GM21381 (cell line): ENCODE measurements around the gene REG3G.

Source experiments
- ATAC-seq: cut with Tn5 transposase; IDR thresholded peaks from one replicate; pipeline ENCODE4 v1.9.1; 2021; ENCODE audit warnings: mild to moderate bottlenecking, moderate library complexity; ENCODE audit not compliant: unreplicated experiment

The REG3G gene

DNA sequence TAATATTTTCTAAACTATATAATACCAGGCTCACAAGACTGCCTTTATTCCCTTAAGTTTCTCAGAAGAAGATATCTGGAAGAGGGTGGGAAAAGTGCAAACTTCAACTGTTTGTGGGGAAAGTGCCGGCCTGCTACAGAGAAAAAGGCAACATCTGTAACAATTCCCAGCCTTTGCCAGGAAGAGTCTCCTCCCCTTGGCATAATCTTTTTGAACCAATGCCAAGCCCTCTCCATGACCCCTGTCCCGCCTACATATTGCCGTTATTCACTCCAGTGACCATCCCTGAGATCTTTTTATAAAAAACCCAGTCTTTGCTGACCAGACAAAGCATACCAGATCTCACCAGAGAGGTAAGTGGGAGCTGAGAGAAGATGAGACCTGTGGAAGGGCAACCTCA lies at the start of gene REG3G:
TSS of gene REG3G (plus strand) at position 282 of the 400 bp plus-strand sequence. CDS start 392 bp downstream, outside the sequence.
- no peak for ATAC-seq

GRCh38 chr2:78977661-78978145 lies 47.8 kb upstream of the REG3G start:
- peak; percentile 95 for ATAC-seq

DNA sequence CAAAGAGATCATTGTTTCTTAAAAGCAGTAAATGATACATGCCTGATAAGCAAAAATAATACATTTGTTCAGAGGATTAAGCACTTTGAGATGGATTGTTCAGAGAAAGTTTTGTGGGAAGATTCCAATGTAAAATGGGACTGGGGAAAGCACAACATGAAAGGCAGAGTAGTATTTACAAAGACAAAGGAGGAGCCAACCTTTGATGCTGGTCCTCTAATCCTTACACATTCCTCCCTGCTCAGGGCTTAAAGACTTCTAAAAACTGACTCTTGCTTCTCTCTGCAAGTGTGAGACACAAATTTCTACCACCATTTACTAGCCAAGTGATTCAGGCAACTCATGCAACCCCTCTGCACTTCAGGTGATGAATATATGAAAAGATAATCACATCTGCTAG lies 47.2 kb upstream of the REG3G start:
- no peak for ATAC-seq

GRCh38 chr2:78979380-78980151 lies 45.9 kb upstream of the REG3G start:
- no peak for ATAC-seq

- ATAC-seq, result no peak
Measured at GRCh38 chr2:78980152-78980465, 45.4 kb upstream of the REG3G start.

DNA sequence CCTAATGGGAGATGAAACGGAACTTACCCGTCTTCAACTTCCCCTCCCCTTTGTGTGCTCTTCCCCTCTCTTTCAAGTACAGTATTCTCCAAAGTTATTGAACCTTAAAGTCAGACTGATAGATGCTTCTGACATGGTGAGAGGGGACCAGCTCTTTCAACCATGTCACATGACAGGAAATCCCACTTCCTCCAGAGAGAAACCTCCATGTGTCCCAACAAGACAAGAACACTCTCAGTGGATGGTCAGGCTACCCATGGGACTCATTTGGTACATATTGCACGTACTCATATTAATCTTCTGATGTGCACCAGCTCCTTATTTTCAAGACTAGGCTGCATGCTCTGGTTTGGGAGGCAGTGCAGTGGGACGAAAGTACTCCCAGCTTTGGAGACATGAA lies 44.6 kb upstream of the REG3G start:
- ATAC-seq, result no peak

GRCh38 chr2:78982638-78983330 lies 42.7 kb upstream of the REG3G start:
- ATAC-seq, result no peak

- no peak for ATAC-seq
Measured at GRCh38 chr2:78984386-78984785, 41.1 kb upstream of the REG3G start.

- no peak for ATAC-seq
Measured at GRCh38 chr2:78985558-78985957, 39.9 kb upstream of the REG3G start.

- ATAC-seq, result no peak
Measured at GRCh38 chr2:78989051-78989450, 36.5 kb upstream of the REG3G start.

- no peak for ATAC-seq
Measured at GRCh38 chr2:78992451-78992806, 33.1 kb upstream of the REG3G start.

- no peak for ATAC-seq
Measured at GRCh38 chr2:78992807-78993517, 32.5 kb upstream of the REG3G start.

DNA sequence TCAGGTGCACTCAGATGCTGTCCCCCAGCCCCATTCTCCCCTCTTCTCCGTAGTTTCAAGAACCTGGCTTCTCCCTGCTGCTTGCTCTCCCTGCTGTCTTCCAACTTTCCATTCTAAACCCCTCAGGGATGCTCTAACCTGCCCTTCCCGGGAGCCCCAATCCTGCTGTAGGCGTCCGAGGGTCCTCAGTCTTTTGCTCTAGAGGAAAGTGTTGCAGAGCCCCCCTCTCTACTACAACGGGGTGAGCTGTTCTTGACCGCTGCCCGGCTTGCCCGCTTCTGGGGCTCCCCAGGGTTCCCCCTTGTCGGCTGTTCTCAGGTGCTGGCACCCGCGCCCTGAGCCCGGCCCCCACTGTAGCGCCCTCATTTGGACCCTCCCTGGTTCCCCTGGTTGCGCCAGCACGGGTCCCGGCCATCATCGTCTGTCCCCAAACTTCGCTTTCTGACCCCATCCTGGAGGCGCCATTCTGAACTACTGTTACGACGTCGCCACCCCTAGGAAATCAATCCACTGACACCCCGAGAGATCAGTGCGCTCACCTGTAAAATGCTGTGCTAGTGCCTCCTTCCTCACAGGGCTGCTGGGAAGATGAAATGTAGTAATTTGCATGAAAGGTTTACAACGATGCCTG lies 31.9 kb upstream of the REG3G start:
- ATAC-seq, result no peak

DNA sequence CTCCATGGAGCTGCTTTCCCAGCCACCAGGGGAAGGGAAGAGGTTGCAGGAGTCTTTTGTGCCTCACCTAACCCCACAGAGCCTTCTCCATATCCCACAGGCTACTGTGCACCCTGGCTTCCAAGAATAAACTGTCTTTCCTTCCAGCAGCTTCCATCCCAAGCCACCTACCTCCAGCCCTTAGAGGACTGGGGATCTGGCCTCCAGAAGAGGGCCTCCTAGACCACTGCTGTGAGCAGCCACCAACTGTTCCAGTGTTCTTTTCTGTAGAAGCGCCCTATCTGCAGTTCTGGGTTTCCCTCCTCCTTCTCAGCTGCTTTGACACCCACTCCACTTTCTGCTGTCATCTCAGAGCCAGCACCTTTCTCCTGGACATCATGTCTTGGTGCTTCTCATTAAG lies 30.7 kb upstream of the REG3G start:
- no peak for ATAC-seq

DNA sequence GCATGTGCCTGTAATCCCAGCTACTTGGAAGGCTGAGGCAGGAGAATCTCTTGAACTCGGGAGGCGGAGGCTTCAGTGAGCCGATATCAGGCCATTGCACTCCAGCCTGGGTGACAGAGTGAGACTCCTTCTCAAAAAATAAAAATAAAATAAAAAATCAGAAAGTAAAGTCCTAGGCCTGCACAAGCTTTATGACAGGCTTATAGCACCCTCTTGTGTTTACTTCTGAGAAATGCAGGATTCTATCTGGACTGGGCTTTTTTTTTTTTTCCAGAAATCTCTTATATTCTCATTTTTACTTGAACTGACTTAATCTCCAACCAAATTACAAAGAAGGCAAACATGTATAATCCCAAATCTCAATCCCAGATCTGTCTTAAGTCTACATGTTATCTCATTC lies 26.1 kb upstream of the REG3G start:
- ATAC-seq, result no peak

DNA sequence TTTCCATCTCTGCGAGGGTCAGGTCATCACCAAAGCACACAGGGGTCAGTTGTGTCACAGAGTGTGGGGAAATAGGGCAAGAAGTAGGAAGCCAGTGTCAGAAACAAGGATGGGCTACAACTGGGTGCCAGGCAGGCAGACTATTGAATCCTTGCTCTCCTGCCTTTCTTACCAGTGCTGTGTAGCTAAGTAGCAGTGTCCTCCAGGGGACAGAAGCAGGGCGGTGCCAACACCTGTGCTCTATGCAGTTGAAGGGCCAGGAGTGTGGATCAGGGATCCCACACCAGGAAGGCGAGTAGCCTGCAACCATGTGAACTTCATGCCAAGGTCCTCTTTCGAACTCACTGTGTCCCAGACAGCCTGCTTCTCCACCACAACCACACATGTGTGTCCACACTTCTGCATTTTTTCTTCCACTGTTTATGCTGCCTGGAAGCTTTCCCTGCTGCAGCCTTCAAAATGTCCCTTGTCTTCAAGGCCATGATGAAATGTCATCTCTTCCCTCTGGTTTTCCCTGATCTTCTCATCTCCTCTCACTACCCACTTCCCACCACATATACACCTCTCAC lies 25.4 kb upstream of the REG3G start:
- no peak for ATAC-seq

DNA sequence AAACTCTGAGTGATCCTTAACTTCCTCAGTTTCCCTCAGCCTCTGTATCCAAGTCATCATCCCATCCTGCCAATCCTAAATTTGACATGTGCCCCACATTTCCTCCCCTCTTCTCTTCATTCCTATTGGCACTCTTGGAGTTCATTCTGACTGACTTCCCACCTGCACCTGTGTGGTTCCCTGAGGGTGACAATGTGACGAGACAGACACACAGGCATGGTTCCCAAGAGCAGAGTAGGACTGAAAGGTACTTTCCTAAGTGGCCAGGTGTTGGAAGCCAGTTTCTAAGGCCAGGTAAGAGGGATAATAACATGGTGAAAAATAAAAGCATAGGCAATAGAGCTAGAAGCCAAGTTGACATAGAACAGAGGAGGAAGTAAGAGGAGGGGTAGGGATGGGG lies 24.2 kb upstream of the REG3G start:
- ATAC-seq, result no peak

GRCh38 chr2:79004680-79005079 lies 20.8 kb upstream of the REG3G start:
- ATAC-seq, result no peak

DNA sequence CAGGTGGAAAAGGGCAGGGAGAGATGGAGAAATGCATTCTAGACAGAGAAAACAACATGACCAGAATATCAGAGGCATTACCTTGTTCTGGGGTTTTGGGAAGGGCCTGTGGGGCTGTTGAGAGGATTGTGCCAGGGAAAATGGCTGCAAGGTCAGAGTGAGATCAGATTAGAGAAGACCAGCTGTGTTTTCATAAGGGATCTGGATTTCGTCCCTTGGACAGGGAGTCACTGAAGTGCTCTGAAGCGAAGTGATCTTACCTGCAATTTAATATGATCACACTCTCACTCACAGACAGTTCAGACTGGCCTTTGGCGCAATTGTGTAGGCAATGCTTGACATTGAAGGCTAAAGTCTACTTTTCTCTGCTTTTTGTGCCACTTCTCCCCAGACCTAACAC lies 20.3 kb upstream of the REG3G start:
- ATAC-seq, result no peak

GRCh38 chr2:79009388-79009787 lies 16.1 kb upstream of the REG3G start:
- no peak for ATAC-seq

GRCh38 chr2:79011496-79011895 lies 14.0 kb upstream of the REG3G start:
- no peak for ATAC-seq
